ENCODE results near the gene SV2B. TPM values are rescaled to one million over a fixed set of nuclear protein-coding genes. Genes with fewer than 3 reads are reported as not detected.

The SV2B gene
- polyA plus RNA-seq, 2 of the 4 experiments (the other 2 are of a cell fraction), result 0.05 TPM; not detected in 1

DNA sequence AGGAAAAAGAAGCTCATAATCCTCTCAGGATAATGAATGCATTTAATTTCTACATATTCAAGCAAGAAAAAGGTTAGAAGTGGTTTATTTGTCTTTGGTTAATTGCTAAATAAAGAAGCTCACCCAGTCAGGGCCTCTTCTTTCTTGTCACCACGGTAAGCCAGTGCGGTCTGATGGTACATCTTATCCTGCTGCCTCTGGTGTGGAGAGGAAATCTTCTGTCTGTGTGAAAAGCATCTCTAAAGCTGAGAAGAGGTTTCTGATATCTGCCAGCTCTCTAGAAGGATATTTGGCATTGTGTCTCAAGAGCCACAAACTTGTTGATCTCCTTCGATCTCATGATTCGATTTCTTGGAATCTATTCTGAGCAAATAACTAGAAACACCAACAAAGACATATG, 144.9 kb downstream of the SV2B start:
- no peaks in the 10 kb centered on the region for H3K4me1 ChIP-seq
- CTCF ChIA-PET, result interaction anchor here (0.6 to 3.7 kb wide), 4 partner anchors 10 to 25 kb away, joined by 3 to 14 read pairs (median 3); no protein-coding TSS in a partner anchor
- H3K9me3 ChIP-seq, result no peaks in the 10 kb centered on the region
- WGBS (ENCODE audit: missing lambda C conversion rate), result 28% methylated on average over 4 of the region's 4 CpGs
- peak; percentile 63 for FAIRE-seq
- H3K4me3 ChIP-seq, result no peak overlapping the region
- no peak overlapping the region for H3K4me2 ChIP-seq
- H3K27ac ChIP-seq, result no peak overlapping the region
- no peak for ATAC-seq
- POLR2A ChIA-PET, result no interaction called here
- TF ChIP-seq HOXB13 (CRISPR knock-in tag; IDR thresholded peaks at IDR 0.05; ENCODE audit: low read depth) (no peak), HOXA7 (CRISPR knock-in tag; IDR thresholded peaks at IDR 0.05) (no peak), TFCP2L1 (CRISPR knock-in tag; IDR thresholded peaks at IDR 0.05) (no peak), NPAS2 (CRISPR knock-in tag; IDR thresholded peaks at IDR 0.05; ENCODE audit: borderline replicate concordance) (no peak), NR3C1 (IDR thresholded peaks at IDR 0.05) (no peak), RARB (CRISPR knock-in tag; IDR thresholded peaks at IDR 0.05) (no peak), POLR2AphosphoS2 (conservative IDR thresholded peaks at IDR 0.05; ENCODE audit: low read length) (no peak), EHMT2 (IDR thresholded peaks at IDR 0.05; ENCODE audit: low read depth) (no peak), CBX2 (IDR thresholded peaks at IDR 0.05; ENCODE audit: borderline replicate concordance, low read depth) (no peak), HEYL (CRISPR knock-in tag; IDR thresholded peaks at IDR 0.05) (no peak), ESRRA (IDR thresholded peaks at IDR 0.05; ENCODE audit: borderline replicate concordance, low read length) (no peak)
- TF ChIP-seq, protein P1, sequence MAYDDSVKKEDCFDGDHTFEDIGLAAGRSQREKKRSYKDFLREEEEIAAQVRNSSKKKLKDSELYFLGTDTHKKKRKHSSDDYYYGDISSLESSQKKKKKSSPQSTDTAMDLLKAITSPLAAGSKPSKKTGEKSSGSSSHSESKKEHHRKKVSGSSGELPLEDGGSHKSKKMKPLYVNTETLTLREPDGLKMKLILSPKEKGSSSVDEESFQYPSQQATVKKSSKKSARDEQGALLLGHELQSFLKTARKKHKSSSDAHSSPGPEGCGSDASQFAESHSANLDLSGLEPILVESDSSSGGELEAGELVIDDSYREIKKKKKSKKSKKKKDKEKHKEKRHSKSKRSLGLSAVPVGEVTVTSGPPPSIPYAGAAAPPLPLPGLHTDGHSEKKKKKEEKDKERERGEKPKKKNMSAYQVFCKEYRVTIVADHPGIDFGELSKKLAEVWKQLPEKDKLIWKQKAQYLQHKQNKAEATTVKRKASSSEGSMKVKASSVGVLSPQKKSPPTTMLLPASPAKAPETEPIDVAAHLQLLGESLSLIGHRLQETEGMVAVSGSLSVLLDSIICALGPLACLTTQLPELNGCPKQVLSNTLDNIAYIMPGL (CRISPR knock-in tag; IDR thresholded peaks at IDR 0.05; ENCODE audit: borderline replicate concordance), result no peak
- TF ChIP-seq, protein P2, sequence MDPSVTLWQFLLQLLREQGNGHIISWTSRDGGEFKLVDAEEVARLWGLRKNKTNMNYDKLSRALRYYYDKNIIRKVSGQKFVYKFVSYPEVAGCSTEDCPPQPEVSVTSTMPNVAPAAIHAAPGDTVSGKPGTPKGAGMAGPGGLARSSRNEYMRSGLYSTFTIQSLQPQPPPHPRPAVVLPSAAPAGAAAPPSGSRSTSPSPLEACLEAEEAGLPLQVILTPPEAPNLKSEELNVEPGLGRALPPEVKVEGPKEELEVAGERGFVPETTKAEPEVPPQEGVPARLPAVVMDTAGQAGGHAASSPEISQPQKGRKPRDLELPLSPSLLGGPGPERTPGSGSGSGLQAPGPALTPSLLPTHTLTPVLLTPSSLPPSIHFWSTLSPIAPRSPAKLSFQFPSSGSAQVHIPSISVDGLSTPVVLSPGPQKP (IDR thresholded peaks at IDR 0.05; ENCODE audit: low read depth, low read length), result no peak
- TF ChIP-seq, protein P3, sequence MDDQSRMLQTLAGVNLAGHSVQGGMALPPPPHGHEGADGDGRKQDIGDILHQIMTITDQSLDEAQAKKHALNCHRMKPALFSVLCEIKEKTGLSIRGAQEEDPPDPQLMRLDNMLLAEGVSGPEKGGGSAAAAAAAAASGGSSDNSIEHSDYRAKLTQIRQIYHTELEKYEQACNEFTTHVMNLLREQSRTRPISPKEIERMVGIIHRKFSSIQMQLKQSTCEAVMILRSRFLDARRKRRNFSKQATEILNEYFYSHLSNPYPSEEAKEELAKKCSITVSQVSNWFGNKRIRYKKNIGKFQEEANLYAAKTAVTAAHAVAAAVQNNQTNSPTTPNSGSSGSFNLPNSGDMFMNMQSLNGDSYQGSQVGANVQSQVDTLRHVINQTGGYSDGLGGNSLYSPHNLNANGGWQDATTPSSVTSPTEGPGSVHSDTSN (IDR thresholded peaks at IDR 0.05), result no peak
- TF ChIP-seq, protein P4, sequence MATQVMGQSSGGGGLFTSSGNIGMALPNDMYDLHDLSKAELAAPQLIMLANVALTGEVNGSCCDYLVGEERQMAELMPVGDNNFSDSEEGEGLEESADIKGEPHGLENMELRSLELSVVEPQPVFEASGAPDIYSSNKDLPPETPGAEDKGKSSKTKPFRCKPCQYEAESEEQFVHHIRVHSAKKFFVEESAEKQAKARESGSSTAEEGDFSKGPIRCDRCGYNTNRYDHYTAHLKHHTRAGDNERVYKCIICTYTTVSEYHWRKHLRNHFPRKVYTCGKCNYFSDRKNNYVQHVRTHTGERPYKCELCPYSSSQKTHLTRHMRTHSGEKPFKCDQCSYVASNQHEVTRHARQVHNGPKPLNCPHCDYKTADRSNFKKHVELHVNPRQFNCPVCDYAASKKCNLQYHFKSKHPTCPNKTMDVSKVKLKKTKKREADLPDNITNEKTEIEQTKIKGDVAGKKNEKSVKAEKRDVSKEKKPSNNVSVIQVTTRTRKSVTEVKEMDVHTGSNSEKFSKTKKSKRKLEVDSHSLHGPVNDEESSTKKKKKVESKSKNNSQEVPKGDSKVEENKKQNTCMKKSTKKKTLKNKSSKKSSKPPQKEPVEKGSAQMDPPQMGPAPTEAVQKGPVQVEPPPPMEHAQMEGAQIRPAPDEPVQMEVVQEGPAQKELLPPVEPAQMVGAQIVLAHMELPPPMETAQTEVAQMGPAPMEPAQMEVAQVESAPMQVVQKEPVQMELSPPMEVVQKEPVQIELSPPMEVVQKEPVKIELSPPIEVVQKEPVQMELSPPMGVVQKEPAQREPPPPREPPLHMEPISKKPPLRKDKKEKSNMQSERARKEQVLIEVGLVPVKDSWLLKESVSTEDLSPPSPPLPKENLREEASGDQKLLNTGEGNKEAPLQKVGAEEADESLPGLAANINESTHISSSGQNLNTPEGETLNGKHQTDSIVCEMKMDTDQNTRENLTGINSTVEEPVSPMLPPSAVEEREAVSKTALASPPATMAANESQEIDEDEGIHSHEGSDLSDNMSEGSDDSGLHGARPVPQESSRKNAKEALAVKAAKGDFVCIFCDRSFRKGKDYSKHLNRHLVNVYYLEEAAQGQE (IDR thresholded peaks at IDR 0.05), result no peak
- no peak for DNase-seq (ENCODE audit: low read depth in 1 of 2, low spot score in 1 of 2)

DNA sequence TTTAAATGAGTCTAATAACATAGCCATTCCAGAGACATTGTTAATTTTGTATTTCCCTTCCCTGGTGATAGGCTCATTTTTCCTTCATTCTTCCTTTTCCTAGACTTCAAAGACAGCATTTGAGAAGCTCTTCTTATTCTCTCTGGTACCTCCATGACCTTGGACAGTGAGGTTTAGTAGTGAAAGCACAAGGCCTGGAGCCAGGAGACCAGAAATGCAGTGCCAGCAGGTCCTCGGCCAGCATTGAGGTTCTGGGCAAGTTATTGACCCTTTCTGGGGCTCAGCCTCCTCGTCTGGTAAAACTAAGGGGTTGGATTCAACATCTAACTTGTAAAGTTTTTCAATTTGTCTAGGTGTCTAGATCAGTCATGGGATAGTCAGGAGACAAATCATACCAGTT, 146.9 kb downstream of the SV2B start:
- peak; percentile 32 for FAIRE-seq
- Histone ChIP-seq H3K27ac (no peak overlapping the region), H3K4me3 (no peak overlapping the region), H3K4me1 (no peaks in the 10 kb centered on the region), H3K4me2 (no peak overlapping the region), H3K9me3 (no peaks in the 10 kb centered on the region)
- DNase-seq (ENCODE audit: low read depth in 1 of 2, low spot score in 1 of 2), result no peak
- WGBS (ENCODE audit: missing lambda C conversion rate), result 4% methylated on average over 2 of the region's 2 CpGs
- ChIA-PET CTCF (interaction anchor here (1.1 to 3.7 kb wide), 8 partner anchors 8 to 191 kb away, joined by 3 to 14 read pairs (median 6); no protein-coding TSS in a partner anchor), POLR2A (no interaction called here)
- no peak for ATAC-seq
- TF ChIP-seq HOXB13 (CRISPR knock-in tag; IDR thresholded peaks at IDR 0.05; ENCODE audit: low read depth), result no peak
- TF ChIP-seq, protein P5, sequence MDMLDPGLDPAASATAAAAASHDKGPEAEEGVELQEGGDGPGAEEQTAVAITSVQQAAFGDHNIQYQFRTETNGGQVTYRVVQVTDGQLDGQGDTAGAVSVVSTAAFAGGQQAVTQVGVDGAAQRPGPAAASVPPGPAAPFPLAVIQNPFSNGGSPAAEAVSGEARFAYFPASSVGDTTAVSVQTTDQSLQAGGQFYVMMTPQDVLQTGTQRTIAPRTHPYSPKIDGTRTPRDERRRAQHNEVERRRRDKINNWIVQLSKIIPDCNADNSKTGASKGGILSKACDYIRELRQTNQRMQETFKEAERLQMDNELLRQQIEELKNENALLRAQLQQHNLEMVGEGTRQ (IDR thresholded peaks at IDR 0.05), result no peak
- TF ChIP-seq TP53 (CRISPR knock-in tag; IDR thresholded peaks at IDR 0.05), result no peak
- no peak for TF ChIP-seq RAD21 (conservative IDR thresholded peaks at IDR 0.05 in 1 of 2, IDR thresholded peaks at IDR 0.05 in 1 of 2)
- TF ChIP-seq SREBF2 (IDR thresholded peaks at IDR 0.05), result no peak
- TF ChIP-seq, protein P3 (IDR thresholded peaks at IDR 0.05), result no peak
- no peak for TF ChIP-seq TFCP2L1 (CRISPR knock-in tag; IDR thresholded peaks at IDR 0.05)
- TF ChIP-seq, protein P6, sequence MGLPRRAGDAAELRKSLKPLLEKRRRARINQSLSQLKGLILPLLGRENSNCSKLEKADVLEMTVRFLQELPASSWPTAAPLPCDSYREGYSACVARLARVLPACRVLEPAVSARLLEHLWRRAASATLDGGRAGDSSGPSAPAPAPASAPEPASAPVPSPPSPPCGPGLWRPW (IDR thresholded peaks at IDR 0.05), result no peak
- TF ChIP-seq NR3C1 (IDR thresholded peaks at IDR 0.05), result no peak
- TF ChIP-seq CBX8 (IDR thresholded peaks at IDR 0.05), result no peak
- TF ChIP-seq PHF8 (IDR thresholded peaks at IDR 0.05; ENCODE audit: borderline replicate concordance, low read depth), result no peak
- TF ChIP-seq NPAS2 (CRISPR knock-in tag; IDR thresholded peaks at IDR 0.05; ENCODE audit: borderline replicate concordance), result no peak
